ENCODE data around the gene CREB5. TPM values are rescaled to one million over a fixed set of nuclear protein-coding genes. Genes with fewer than 3 reads are reported as not detected.
A peak's percentile ranks its signal among the peaks of the same experiment; 100 is the strongest.

Gene CREB5
- 1 to 10 TPM; 2.0 to 2.9 TPM for total RNA-seq
- polyA plus RNA-seq (ENCODE audit: insufficient read depth, low read depth, low replicate concordance) = 2.9 TPM
- long read RNA-seq, donor 1, partial matches to known transcripts = 0 of 2 reads
- long read RNA-seq, donor 1, other reads (novel, unspliced or antisense) = 0 of 2 reads
- long read RNA-seq, donor 2, partial matches to known transcripts = 0 of 1 reads
- long read RNA-seq, donor 2, other reads (novel, unspliced or antisense) = 0 of 1 reads

GRCh38 chr7:28411876-28412662 lies at the start of gene CREB5:
CREB5 (plus strand) TSS chr7:28412518; CDS start chr7:28412915, 397 bp downstream.
- Histone ChIP-seq H3K36me3 (ENCODE audit: low read depth, missing control alignments) (no peaks in the 10 kb centered on the region), H3K4me3 (no peak within 1 kb of the TSS), H3K9me3 (no peaks in the 10 kb centered on the region), H3K27ac (no peak within 1 kb of the TSS), H3K27me3 (no peaks in the 10 kb centered on the region), H3K4me1 (peaks cover 9% of the 10 kb centered on the region)
- 55 to 56% methylated on average over 8 of the region's 8 CpGs for WGBS, 2 donors
- TF ChIP-seq POLR2A (IDR thresholded peaks at IDR 0.05) (no peak), CTCF (IDR thresholded peaks at IDR 0.05) (no peak)
- DNase-seq = peak; percentile 22
- intact Hi-C loops (cut with DNase I; ENCODE audit: low total_unique reads) = no loop called here

- TF ChIP-seq POLR2A (IDR thresholded peaks at IDR 0.05) = no peak
- TF ChIP-seq CTCF (IDR thresholded peaks at IDR 0.05) = no peak
- no peak for DNase-seq
- H3K36me3 ChIP-seq (ENCODE audit: low read depth, missing control alignments) = no peaks in the 10 kb centered on the region
- no peaks in the 10 kb centered on the region for H3K9me3 ChIP-seq
- intact Hi-C loops (cut with DNase I; ENCODE audit: low total_unique reads) = no loop called here
- no peaks in the 10 kb centered on the region for H3K4me1 ChIP-seq
- H3K27ac ChIP-seq = no peak overlapping the region
- no peak overlapping the region for H3K4me3 ChIP-seq
- no peaks in the 10 kb centered on the region for H3K27me3 ChIP-seq
These were observed 49.5 kb upstream of the CREB5 start for GRCh38 chr7:28362812-28363211.

GRCh38 chr7:28364082-28364481 lies 48.2 kb upstream of the CREB5 start:
- Histone ChIP-seq H3K36me3 (ENCODE audit: low read depth, missing control alignments) (no peaks in the 10 kb centered on the region), H3K4me3 (no peak overlapping the region), H3K27me3 (no peaks in the 10 kb centered on the region), H3K27ac (no peak overlapping the region), H3K4me1 (no peaks in the 10 kb centered on the region), H3K9me3 (no peaks in the 10 kb centered on the region)
- 69 to 76% methylated on average over 3 of the region's 3 CpGs for WGBS, 2 donors
- no peak for DNase-seq
- TF ChIP-seq CTCF (IDR thresholded peaks at IDR 0.05) = no peak
- no peak for TF ChIP-seq POLR2A (IDR thresholded peaks at IDR 0.05)
- intact Hi-C loops (cut with DNase I; ENCODE audit: low total_unique reads) = no loop called here

- Histone ChIP-seq H3K36me3 (ENCODE audit: low read depth, missing control alignments) (no peaks in the 10 kb centered on the region), H3K9me3 (no peaks in the 10 kb centered on the region), H3K27me3 (no peaks in the 10 kb centered on the region), H3K4me1 (no peaks in the 10 kb centered on the region), H3K27ac (no peak overlapping the region), H3K4me3 (no peak overlapping the region)
- no peak for DNase-seq
- WGBS, 2 donors = 70 to 82% methylated on average over 4 of the region's 4 CpGs
- TF ChIP-seq CTCF (IDR thresholded peaks at IDR 0.05) (no peak), POLR2A (IDR thresholded peaks at IDR 0.05) (no peak)
- intact Hi-C loops (cut with DNase I; ENCODE audit: low total_unique reads) = no loop called here
These were observed 42.8 kb upstream of the CREB5 start for GRCh38 chr7:28369523-28369922.
